H4 (cell line): ENCODE data around the gene TMEM184A. TPM values are rescaled to one million over a fixed set of nuclear protein-coding genes. Genes with fewer than 3 reads are reported as not detected.
"Not testable (repeated sequence)": the region's sequence is repeated elsewhere in the genome, so short reads cannot be mapped to it uniquely, and the experiment has no call there.

ENCODE experiments used
- DNase-seq: peaks from one replicate; pipeline ENCODE4 v3.0.0-alpha.2; 2015; ENCODE audit warnings: low spot score
- total RNA-seq: library from RNA; depleted of rRNA; stranded (reverse); fragments of >200 nt; shearing (Covaris generic); gene quantifications from 2 replicates; pipeline ENCODE4 v1.2.3, GENCODE V29; 2014

The TMEM184A gene
- total RNA-seq, 1 experiment from 2014 or later = 4.4 TPM

DNA sequence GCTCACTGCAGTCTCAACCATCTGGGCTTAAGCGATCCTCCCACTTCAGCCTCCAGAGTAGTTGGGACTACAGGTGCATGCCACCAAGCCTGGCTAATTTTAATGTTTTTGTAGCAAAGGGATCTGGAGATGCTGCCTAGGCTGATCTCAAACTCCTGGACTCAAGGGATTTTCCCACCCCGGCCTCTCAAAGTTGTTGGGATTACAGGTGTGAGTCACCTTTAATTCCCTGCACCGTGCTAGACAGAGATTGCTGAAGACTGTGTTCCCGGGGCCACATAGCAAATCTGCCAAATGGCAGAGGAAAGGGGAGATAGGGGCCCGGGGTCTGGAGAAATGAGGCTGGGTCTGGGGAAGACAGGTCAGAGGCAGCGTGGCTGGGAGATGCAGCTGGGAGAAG is 34.5 kb upstream of the TMEM184A start:
- DNase-seq = no peak

DNA sequence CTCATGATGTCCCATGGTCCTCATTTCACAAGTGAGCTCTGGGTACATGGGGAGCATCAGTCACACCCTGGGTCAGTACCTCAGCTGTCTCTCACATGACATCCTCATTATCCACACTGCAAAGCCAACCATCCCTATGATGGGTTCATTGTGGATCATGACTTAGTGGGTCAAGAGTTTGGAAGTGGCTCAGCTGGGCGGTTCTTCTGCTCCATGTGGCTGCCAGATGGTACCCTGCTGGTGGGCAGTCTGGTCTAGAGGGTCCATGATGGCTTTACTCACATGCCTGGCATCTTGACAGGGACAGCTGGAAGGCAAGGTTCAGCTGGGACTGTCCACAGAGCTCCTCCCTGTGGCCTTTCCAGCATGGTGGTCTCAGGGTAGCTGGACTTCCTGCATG is 33.0 kb upstream of the TMEM184A start:
- DNase-seq = no peak

- DNase-seq = no peak
These were observed 31.7 kb upstream of the TMEM184A start for GRCh38 chr7:1587738-1588137.

GRCh38 chr7:1586827-1587705 is 31.1 kb upstream of the TMEM184A start:
- no peak for DNase-seq

DNA sequence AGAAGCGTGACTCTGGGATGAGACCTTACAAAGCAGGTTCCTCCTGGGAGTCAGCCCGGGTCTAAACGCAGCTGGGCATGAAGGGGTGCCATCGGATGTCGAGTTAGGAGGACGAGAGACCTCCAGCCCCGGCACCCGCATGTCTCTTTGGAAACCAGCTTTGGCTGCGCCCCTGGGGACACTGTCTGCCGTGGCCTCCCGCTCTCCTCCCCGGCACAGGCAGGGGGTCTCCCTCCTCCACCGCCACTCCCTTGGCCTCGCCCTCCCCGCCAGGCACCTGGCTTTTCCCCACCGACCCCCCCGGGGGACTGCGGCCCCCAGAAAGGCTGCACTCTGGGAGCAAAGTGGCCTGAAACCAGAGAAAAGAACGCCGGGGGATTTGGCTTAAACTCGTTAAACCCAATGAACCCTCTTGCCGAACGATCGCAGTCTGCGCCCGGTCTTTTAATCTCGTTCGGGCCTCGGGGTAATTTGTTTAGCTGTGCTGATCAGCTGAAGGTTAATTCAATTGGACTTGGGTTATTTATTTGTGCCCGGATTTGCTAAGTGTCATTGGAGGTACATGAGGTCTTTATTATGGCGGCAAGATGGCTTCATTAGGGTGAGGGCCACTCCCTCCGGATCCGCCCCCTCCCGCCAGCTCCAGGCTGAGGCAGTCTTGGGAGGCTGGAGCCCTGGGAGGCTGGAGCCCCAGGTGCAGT is 30.3 kb upstream of the TMEM184A start:
- DNase-seq = no peak

GRCh38 chr7:1585142-1585981 is 29.4 kb upstream of the TMEM184A start:
- no peak for DNase-seq

DNA sequence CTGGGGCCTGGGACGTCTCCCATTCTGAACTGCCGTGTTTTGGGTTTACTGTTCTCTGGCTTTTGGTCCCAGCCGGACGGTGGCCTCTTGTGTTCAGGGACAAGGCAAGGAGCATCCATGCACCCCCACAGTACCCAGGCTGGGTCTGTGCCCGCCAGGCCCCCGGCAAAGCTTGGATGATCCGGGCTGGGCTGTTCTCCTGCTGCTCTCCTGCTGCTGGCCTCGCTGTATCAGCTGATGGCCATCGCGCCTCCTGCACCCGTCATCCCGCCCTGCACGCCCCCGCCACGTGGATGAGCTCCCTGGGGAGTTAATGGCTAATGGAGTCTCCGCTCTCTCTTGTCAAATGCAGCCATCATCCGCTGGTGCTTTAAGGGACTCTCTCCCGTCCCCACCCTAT is 28.7 kb upstream of the TMEM184A start:
- DNase-seq = no peak

DNA sequence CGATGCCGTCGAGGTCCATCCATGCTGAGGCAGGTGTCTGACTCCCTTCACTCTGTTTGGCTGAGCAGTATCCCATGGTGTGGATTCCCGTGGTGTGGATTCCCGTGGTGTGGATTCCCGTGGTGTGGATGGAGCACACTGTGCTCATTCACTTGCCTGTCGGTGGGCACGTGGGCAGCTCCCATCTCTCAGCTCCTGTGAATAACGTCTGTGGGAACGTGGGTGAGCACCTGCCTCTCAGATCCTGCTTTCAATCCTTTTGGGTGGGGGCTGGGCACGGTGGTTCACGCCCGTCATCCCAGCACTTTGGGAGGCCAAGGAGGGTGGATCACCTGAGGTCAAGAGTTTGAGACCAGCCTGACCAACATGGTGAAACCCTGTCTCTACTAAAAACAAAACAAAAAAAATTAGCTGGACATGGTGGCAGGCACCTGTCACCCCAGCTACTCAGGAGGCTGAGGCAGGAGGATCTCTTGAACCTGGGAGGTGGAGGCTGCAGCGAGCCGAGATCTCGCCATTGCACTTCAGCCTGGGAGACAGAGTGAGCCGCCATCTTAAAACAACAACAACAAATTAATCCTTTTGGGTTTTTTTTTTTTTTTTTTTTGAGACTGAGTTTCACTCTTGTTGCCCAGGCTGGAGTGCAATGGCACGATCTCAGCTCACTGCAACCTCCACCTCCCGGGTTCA is 27.4 kb upstream of the TMEM184A start:
- DNase-seq = not testable (repeated sequence)

GRCh38 chr7:1580422-1581030 is 24.5 kb upstream of the TMEM184A start:
- DNase-seq = no peak

GRCh38 chr7:1579481-1580421 is 23.7 kb upstream of the TMEM184A start:
- peak; percentile 82 for DNase-seq

DNA sequence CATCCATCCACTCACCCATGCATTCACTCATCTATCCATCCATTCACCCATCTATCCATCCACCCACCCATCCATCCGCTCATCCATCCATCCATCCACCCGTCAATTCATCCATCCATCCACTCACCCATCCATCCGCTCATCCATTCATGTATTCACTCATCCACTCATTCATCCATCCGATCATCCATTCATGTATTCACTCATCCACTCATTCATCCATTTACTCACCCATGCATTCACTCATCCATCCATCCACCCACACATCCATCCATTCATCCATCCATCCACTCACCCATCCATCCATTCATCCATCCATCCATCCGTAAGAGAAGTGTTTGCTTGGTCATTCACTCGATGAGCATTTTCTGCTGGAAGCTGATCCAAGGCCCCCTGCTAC is 22.5 kb upstream of the TMEM184A start:
- DNase-seq = no peak

- DNase-seq = no peak
These were observed 20.7 kb upstream of the TMEM184A start for GRCh38 chr7:1576521-1577253.

GRCh38 chr7:1575809-1576208 is 19.8 kb upstream of the TMEM184A start:
- DNase-seq = no peak

- no peak for DNase-seq
These were observed 16.3 kb upstream of the TMEM184A start for GRCh38 chr7:1572111-1572822.

- DNase-seq = peak; percentile 95
These were observed 14.0 kb upstream of the TMEM184A start, which contains the start of gene PSMG3 for GRCh38 chr7:1569833-1570632. Gene PSMG3, minus strand, starts transcription at chr7:1570032. Its CDS starts 693 bp downstream, at chr7:1569339.

- no peak for DNase-seq
These were observed 13.4 kb upstream of the TMEM184A start for GRCh38 chr7:1569440-1569832.

DNA sequence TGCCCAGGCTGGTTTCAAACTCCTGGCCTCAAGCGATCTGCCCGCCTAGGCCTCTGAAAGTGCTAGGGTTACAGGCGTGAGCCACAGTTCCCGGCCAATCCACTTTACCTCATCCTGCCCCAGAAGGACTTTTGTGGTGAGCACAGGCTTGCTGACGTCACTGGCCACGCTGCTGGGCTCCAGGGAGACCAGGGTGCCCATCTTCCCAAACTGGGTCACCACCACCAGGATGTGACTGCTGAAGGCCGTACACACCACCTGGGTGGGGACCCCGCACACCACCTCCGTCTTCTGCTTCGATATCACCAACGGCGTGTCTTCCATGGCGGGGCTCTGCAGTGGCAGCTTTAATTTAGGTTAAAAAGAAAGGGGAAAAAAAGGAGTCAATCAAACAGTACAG is 13.0 kb upstream of the TMEM184A start:
- DNase-seq = peak; percentile 93
